Measurements from ENCODE around the gene KLHL2. TPM values are rescaled to one million over a fixed set of nuclear protein-coding genes. Genes with fewer than 3 reads are reported as not detected.

Gene KLHL2
- total and polyA plus RNA-seq, 9 of the 15 experiments (the other 6 are each of a cell fraction or from before 2014, with no cell fraction given), result 2.5 to 11.3 (median 6.1) TPM

DNA sequence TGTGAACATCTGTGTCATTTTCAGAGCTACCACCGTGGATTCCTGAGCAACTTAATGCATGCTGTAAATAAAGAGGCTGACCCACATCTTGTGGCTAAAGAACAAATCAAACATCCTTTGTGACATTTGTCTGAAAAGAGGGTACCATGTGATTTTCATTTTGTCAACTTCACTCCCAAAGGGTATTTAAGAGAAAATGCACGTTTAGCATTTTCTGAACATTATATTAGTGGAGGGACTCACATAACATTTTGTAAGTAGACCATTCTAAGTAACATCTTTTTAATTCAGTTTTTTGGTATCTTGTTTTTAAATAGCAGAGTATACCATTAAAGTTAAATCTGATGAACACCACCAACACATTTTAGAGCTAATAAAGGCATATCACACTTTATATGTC lies 154.4 kb downstream of the KLHL2 start:
- FAIRE-seq, result no peak
- H3K27me3 ChIP-seq (ENCODE audit: control insufficient read depth in 2 of 2, insufficient read depth in 2 of 2, low read length in 2 of 2), result peaks cover 5 to 6% of the 10 kb centered on the region in 2 experiments; a peak in 2 of 5 replicates
- intact Hi-C loops (cut with micrococcal nuclease) (no loop called here), in situ Hi-C loops (cut with MboI) (no loop called here)
- no peaks in the 10 kb centered on the region for H3K9me3 ChIP-seq (replicated peaks; ENCODE audit: control insufficient read depth, insufficient read depth, low read depth, low read length)
- no peak overlapping the region for H3K27ac ChIP-seq (ENCODE audit: extremely low read depth, low read depth, low read length)
- H3K4me2 ChIP-seq (ENCODE audit: insufficient read depth, low read length), result no peak overlapping the region
- H2AFZ ChIP-seq (ENCODE audit: low read depth, low read length), result no peak overlapping the region
- no TSS peak for BruUV-seq (replicated peaks)
- H3K36me3 ChIP-seq (ENCODE audit: control insufficient read depth, insufficient read depth, low read length), result no peaks in the 10 kb centered on the region
- H4K20me1 ChIP-seq (replicated peaks; ENCODE audit: control insufficient read depth, insufficient read depth, low read length), result no peaks in the 10 kb centered on the region
- TF ChIP-seq ZNF316 (IDR thresholded peaks at IDR 0.05), result peak; percentile 28; the same call in 1 of the 2 replicates
- TF ChIP-seq NEUROD1 (IDR thresholded peaks at IDR 0.05; ENCODE audit: borderline replicate concordance, low read depth, low read length, partially characterized antibody), result no peak
- TF ChIP-seq ZC3H11A (IDR thresholded peaks at IDR 0.05; ENCODE audit: low read depth, low read length), result no peak
- H3K4me3 ChIP-seq, result no peak overlapping the region
- no peaks in the 10 kb centered on the region; a peak in 1 of 5 replicates for H3K4me1 ChIP-seq (replicated peaks in 1 of 2; ENCODE audit: control insufficient read depth in 2 of 2, insufficient read depth in 2 of 2, low read length in 2 of 2)
- no peaks in the 10 kb centered on the region for H3K79me2 ChIP-seq (ENCODE audit: control insufficient read depth, insufficient read depth, low read length)
- WGBS (ENCODE audit: insufficient coverage, low coverage, missing lambda C conversion rate), result 5% methylated on average over 2 of the region's 2 CpGs
- no peak for DNase-seq (ENCODE audit: extremely low read depth in 1 of 4, low spot score in 3 of 4)
- H3K9me1 ChIP-seq (ENCODE audit: control insufficient read depth, insufficient read depth, low read length), result no peaks in the 10 kb centered on the region
- ChIA-PET CTCF (ENCODE audit: low intra/inter-chr PET ratio) (interaction anchor here (0.6 kb wide), 1 partner anchor 117 kb away, joined by 3 read pairs; no protein-coding TSS in a partner anchor), POLR2A (no interaction called here)
- H3K9ac ChIP-seq (ENCODE audit: insufficient read depth in 1 of 2, low read depth in 2 of 2, low read length in 2 of 2), result no peak overlapping the region
- ATAC-seq, result no peak

DNA sequence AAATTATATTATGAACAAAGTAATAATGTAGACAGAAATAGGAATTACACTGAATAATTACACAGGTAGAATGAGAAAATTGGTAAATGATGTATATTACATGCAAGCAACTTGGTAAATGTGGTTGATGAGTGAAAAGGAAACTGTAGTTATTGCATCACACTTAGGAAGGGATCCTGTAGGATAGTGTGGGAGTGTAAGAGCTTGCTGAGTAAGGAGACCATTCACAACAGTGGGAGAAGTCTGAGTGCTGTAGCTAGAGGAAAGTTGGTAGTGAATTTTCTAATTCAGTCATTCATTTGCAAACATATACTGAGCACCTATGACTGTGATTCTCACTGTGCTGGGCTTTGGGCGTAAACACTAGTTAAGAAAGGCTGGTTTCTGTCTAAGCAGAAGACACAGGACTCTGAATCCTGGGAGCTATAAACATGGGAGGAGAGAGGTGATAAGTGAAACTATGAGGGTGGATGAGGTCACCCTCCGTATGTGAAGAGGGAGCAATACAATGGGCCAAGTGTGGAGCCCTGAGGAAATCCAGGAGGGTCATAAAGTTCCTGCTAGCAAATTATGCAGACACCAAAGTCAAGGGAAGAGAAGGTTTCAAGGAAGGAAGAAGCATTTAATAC lies 157.2 kb downstream of the KLHL2 start:
- H3K79me2 ChIP-seq (ENCODE audit: control insufficient read depth, insufficient read depth, low read length), result no peaks in the 10 kb centered on the region
- H3K4me2 ChIP-seq (ENCODE audit: insufficient read depth, low read length), result no peak overlapping the region
- ChIA-PET CTCF (ENCODE audit: low intra/inter-chr PET ratio) (no interaction called here), POLR2A (interaction anchor here (1.2 kb wide), 1 partner anchor 29 kb away, joined by 3 read pairs; no protein-coding TSS in a partner anchor)
- FAIRE-seq, result no peak
- no peaks in the 10 kb centered on the region for H3K9me1 ChIP-seq (ENCODE audit: control insufficient read depth, insufficient read depth, low read length)
- no peaks in the 10 kb centered on the region for H3K36me3 ChIP-seq (ENCODE audit: control insufficient read depth, insufficient read depth, low read length)
- H3K9ac ChIP-seq (ENCODE audit: insufficient read depth in 1 of 2, low read depth in 2 of 2, low read length in 2 of 2), result no peak overlapping the region
- in situ Hi-C loops (cut with MboI) (no loop called here), intact Hi-C loops (cut with micrococcal nuclease) (no loop called here)
- 13% methylated on average over 2 of the region's 2 CpGs for whole genome bisulfite sequencing (ENCODE audit: insufficient coverage, low coverage, missing lambda C conversion rate)
- peak; percentile 41; the same call in 2 of the 3 replicates for ATAC-seq
- no peak for DNase-seq (ENCODE audit: extremely low read depth in 1 of 4, low spot score in 3 of 4)
- no peak overlapping the region for H3K4me3 ChIP-seq
- H3K27me3 ChIP-seq (ENCODE audit: control insufficient read depth in 2 of 2, insufficient read depth in 2 of 2, low read length in 2 of 2), result peaks cover 0 to 5% of the 10 kb centered on the region in 2 experiments; a peak in 1 of 5 replicates
- H4K20me1 ChIP-seq (replicated peaks; ENCODE audit: control insufficient read depth, insufficient read depth, low read length), result no peaks in the 10 kb centered on the region
- no peaks in the 10 kb centered on the region; a peak in 1 of 5 replicates for H3K4me1 ChIP-seq (replicated peaks in 1 of 2; ENCODE audit: control insufficient read depth in 2 of 2, insufficient read depth in 2 of 2, low read length in 2 of 2)
- H3K9me3 ChIP-seq (replicated peaks; ENCODE audit: control insufficient read depth, insufficient read depth, low read depth, low read length), result no peaks in the 10 kb centered on the region
- 0 out of 2 replicates have a peak overlapping the region, but pooled peaks have one; percentile 1 for H2AFZ ChIP-seq (ENCODE audit: low read depth, low read length)
- BruUV-seq (replicated peaks), result no TSS peak
- H3K27ac ChIP-seq (ENCODE audit: extremely low read depth, low read depth, low read length), result no peak overlapping the region
- TF ChIP-seq RFX7 (CRISPR knock-in tag; IDR thresholded peaks at IDR 0.05) (no peak), CEBPG (CRISPR knock-in tag; IDR thresholded peaks at IDR 0.05) (no peak), CEBPG (tag; conservative IDR thresholded peaks at IDR 0.05 in 1 of 2, IDR thresholded peaks at IDR 0.05 in 1 of 2) (peak; percentile 93 to 97), JUND (IDR thresholded peaks at IDR 0.05; ENCODE audit: borderline replicate concordance, low read depth, low read length) (peak; percentile 66), JUND (tag; IDR thresholded peaks at IDR 0.05; ENCODE audit: borderline replicate concordance, low read depth, low read length) (peak; percentile 66; the same call in 2 of the 3 replicates)
- TF ChIP-seq, protein P1, sequence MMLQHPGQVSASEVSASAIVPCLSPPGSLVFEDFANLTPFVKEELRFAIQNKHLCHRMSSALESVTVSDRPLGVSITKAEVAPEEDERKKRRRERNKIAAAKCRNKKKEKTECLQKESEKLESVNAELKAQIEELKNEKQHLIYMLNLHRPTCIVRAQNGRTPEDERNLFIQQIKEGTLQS (IDR thresholded peaks at IDR 0.05), result peak; percentile 73
- TF ChIP-seq, protein P1 (CRISPR knock-in tag; conservative IDR thresholded peaks at IDR 0.05), result no peak
- TF ChIP-seq, protein P2, sequence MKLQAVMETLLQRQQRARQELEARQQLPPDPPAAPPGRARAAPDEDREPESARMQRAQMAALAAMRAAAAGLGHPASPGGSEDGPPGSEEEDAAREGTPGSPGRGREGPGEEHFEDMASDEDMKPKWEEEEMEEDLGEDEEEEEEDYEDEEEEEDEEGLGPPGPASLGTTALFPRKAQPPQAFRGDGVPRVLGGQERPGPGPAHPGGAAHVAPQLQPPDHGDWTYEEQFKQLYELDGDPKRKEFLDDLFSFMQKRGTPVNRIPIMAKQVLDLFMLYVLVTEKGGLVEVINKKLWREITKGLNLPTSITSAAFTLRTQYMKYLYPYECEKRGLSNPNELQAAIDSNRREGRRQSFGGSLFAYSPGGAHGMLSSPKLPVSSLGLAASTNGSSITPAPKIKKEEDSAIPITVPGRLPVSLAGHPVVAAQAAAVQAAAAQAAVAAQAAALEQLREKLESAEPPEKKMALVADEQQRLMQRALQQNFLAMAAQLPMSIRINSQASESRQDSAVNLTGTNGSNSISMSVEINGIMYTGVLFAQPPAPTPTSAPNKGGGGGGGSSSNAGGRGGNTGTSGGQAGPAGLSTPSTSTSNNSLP (IDR thresholded peaks at IDR 0.05; ENCODE audit: borderline replicate concordance, low read depth, low read length), result no peak
- TF ChIP-seq, protein P3, sequence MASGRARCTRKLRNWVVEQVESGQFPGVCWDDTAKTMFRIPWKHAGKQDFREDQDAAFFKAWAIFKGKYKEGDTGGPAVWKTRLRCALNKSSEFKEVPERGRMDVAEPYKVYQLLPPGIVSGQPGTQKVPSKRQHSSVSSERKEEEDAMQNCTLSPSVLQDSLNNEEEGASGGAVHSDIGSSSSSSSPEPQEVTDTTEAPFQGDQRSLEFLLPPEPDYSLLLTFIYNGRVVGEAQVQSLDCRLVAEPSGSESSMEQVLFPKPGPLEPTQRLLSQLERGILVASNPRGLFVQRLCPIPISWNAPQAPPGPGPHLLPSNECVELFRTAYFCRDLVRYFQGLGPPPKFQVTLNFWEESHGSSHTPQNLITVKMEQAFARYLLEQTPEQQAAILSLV (tag; IDR thresholded peaks at IDR 0.05), result peak; percentile 59
